ENCODE results near the gene CIAO3. TPM values are rescaled to one million over a fixed set of nuclear protein-coding genes. Genes with fewer than 3 reads are reported as not detected.

Gene CIAO3
- polyA plus RNA-seq, 3 donors = 8.6 to 41.1 (median 11.8) TPM

DNA sequence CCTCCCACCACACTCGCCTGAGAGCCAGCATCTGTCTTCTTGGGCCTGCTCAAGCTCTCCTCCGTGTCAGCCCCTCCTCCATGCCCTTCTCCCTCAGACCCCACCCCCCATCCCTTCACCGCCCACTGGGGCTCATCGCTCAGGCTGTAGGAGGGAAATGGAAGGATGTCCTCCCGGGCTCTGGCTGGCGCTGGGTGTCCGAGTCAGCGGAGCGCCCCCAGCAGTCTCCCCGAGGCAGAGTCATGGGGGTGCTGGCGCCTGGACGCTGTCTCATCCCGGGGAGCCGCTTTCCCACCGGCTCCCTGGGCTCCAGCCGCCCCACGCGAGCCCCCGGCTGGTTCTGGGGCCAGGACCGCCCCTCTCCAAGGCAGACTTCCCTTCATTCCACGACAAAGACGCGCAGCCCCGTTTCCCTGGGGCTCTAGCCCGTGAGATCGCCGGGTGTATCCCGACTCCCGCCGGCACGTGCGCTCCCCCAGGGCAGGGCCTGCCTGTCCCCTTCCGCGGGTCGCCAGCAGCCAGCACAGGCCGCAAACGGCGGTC, 20.3 kb downstream of the CIAO3 start:
- peak overlapping the region; percentile 51 to 88 (median 54) for H3K4me3 ChIP-seq (replicated peaks in 1 of 3; ENCODE audit: low read depth in 2 of 3, low read length in 3 of 3)
- Mint-ChIP-seq H3K4me1 (peaks cover 19% of the 10 kb centered on the region), H3K27ac (peak overlapping the region in 2 of 7 donors; percentile 30 to 61), H3K27me3 (ENCODE audit: low read depth in 3 of 3) (peaks cover 39 to 54% (median 40%) of the 10 kb centered on the region in 3 donors), H3K36me3 (peaks cover 5 to 7% of the 10 kb centered on the region in 2 donors), H3K9me3 (peaks cover 0 to 3% (median 0%) of the 10 kb centered on the region in 7 donors), H3K4me3 (peak overlapping the region; percentile 79 to 87)
- intact Hi-C loops (cut with micrococcal nuclease) = no loop called here
- H3K79me2 ChIP-seq (ENCODE audit: insufficient read depth, low read length) = no peaks in the 10 kb centered on the region
- peak overlapping the region; percentile 100 for H3K4me2 ChIP-seq (replicated peaks; ENCODE audit: extremely low read depth, low read length, poor library complexity, severe bottlenecking)
- WGBS (ENCODE audit: insufficient coverage) = 0% methylated on average over 34 of the region's 38 CpGs
- TF ChIP-seq, protein P1, sequence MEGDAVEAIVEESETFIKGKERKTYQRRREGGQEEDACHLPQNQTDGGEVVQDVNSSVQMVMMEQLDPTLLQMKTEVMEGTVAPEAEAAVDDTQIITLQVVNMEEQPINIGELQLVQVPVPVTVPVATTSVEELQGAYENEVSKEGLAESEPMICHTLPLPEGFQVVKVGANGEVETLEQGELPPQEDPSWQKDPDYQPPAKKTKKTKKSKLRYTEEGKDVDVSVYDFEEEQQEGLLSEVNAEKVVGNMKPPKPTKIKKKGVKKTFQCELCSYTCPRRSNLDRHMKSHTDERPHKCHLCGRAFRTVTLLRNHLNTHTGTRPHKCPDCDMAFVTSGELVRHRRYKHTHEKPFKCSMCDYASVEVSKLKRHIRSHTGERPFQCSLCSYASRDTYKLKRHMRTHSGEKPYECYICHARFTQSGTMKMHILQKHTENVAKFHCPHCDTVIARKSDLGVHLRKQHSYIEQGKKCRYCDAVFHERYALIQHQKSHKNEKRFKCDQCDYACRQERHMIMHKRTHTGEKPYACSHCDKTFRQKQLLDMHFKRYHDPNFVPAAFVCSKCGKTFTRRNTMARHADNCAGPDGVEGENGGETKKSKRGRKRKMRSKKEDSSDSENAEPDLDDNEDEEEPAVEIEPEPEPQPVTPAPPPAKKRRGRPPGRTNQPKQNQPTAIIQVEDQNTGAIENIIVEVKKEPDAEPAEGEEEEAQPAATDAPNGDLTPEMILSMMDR (IDR thresholded peaks at IDR 0.05) = peak; percentile 10
- H2AFZ ChIP-seq (ENCODE audit: insufficient read depth, low read depth, low read length, poor library complexity, severe bottlenecking) = peak overlapping the region; percentile 100
- H3K9ac ChIP-seq (ENCODE audit: insufficient read depth, low read length, poor library complexity, severe bottlenecking) = peak overlapping the region; percentile 72
- DNase-seq = no peak
- H3K27me3 ChIP-seq (ENCODE audit: control insufficient read depth in 2 of 2, insufficient read depth in 2 of 2, low read length in 2 of 2) = peaks cover 11 to 53% of the 10 kb centered on the region in 2 donors
- H3K4me1 ChIP-seq (ENCODE audit: control insufficient read depth in 1 of 2, insufficient read depth in 2 of 2, low read length in 2 of 2) = peaks cover 25 to 35% of the 10 kb centered on the region in 2 donors
- peaks cover 4 to 9% of the 10 kb centered on the region in 2 donors for H3K9me3 ChIP-seq (replicated peaks in 1 of 2; ENCODE audit: control insufficient read depth in 1 of 2, insufficient read depth in 1 of 2, low read length in 2 of 2)
- no peaks in the 10 kb centered on the region for H3K36me3 ChIP-seq (replicated peaks in 1 of 2; ENCODE audit: control insufficient read depth in 1 of 2, insufficient read depth in 2 of 2, low read length in 2 of 2)
- peaks cover 20% of the 10 kb centered on the region for H4K20me1 ChIP-seq (ENCODE audit: insufficient read depth, low read length)
- peak overlapping the region in 1 of 2 donors; percentile 36 for H3K27ac ChIP-seq (ENCODE audit: low read depth in 1 of 2, low read length in 2 of 2)

DNA sequence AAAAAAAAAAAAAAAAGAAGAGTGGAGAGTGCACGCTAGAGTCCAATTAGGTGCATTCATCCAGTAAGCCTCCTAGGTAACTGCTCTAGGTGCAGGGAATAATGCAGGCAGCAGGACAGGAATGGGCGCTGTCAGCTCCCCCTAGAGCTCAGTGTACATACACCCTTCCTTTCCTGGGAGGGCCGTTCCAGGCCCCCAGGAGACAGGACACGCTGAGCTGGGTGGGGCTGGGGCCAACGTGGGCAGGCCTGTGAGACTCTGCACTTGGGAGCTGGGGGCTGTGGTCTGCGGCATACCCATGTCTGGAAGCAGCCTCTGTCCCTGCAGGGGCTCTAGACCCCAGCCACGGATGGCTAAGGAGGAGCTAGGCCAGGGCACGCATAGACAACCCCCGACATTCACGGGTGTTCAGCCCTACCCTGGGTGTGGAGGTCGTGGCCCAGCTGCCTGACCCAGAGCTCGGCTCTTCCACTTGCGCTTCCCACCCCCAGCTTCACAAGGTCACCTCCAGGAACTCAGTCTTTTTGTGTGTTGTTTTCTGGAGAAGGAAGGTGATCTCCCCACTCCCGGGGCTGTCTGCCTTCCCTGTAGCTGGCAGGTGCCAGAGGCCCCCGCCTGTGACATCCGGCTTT, 20.9 kb downstream of the CIAO3 start:
- H3K4me3 Mint-ChIP-seq = peak overlapping the region; percentile 79 to 87
- H3K36me3 ChIP-seq (replicated peaks in 1 of 2; ENCODE audit: control insufficient read depth in 1 of 2, insufficient read depth in 2 of 2, low read length in 2 of 2) = no peaks in the 10 kb centered on the region
- WGBS (ENCODE audit: insufficient coverage) = 7% methylated on average over 10 of the region's 16 CpGs
- peak overlapping the region in 1 of 7 donors; percentile 61 for H3K27ac Mint-ChIP-seq
- H3K27ac ChIP-seq (ENCODE audit: low read depth in 1 of 2, low read length in 2 of 2) = no peak overlapping the region
- H3K4me3 ChIP-seq (replicated peaks in 1 of 3; ENCODE audit: low read depth in 2 of 3, low read length in 3 of 3) = peak overlapping the region in 2 of 3 experiments; percentile 51 to 88
- H3K79me2 ChIP-seq (ENCODE audit: insufficient read depth, low read length) = no peaks in the 10 kb centered on the region
- peak overlapping the region; percentile 100 for H2AFZ ChIP-seq (ENCODE audit: insufficient read depth, low read depth, low read length, poor library complexity, severe bottlenecking)
- intact Hi-C loops (cut with micrococcal nuclease) = no loop called here
- H3K9ac ChIP-seq (ENCODE audit: insufficient read depth, low read length, poor library complexity, severe bottlenecking) = peak overlapping the region; percentile 72
- H3K9me3 Mint-ChIP-seq = peaks cover 0 to 3% (median 0%) of the 10 kb centered on the region in 7 donors
- H4K20me1 ChIP-seq (ENCODE audit: insufficient read depth, low read length) = peaks cover 20% of the 10 kb centered on the region
- no peak for DNase-seq
- H3K9me3 ChIP-seq (replicated peaks in 1 of 2; ENCODE audit: control insufficient read depth in 1 of 2, insufficient read depth in 1 of 2, low read length in 2 of 2) = peaks cover 4 to 9% of the 10 kb centered on the region in 2 donors
- H3K4me1 ChIP-seq (ENCODE audit: control insufficient read depth in 1 of 2, insufficient read depth in 2 of 2, low read length in 2 of 2) = peaks cover 25 to 40% of the 10 kb centered on the region in 2 donors
- H3K27me3 ChIP-seq (ENCODE audit: control insufficient read depth in 2 of 2, insufficient read depth in 2 of 2, low read length in 2 of 2) = peaks cover 11 to 47% of the 10 kb centered on the region in 2 donors
- peaks cover 19% of the 10 kb centered on the region for H3K4me1 Mint-ChIP-seq
- peaks cover 36 to 48% (median 37%) of the 10 kb centered on the region in 3 donors for H3K27me3 Mint-ChIP-seq (ENCODE audit: low read depth in 3 of 3)
- peak overlapping the region; percentile 100 for H3K4me2 ChIP-seq (replicated peaks; ENCODE audit: extremely low read depth, low read length, poor library complexity, severe bottlenecking)
- TF ChIP-seq, protein P1 (IDR thresholded peaks at IDR 0.05) = no peak
- H3K36me3 Mint-ChIP-seq = peaks cover 5 to 7% of the 10 kb centered on the region in 2 donors

Measured in CD14-positive monocyte (primary cell).